HFFc6 (cell line): ENCODE results near the gene LEO1. TPM values are rescaled to one million over a fixed set of nuclear protein-coding genes. Genes with fewer than 3 reads are reported as not detected.
A peak's percentile ranks its signal among the peaks of the same experiment; 100 is the strongest.

ENCODE experiments used
- DNase-seq: peaks from one replicate; pipeline ENCODE4 v3.0.0-alpha.2; 2018
- H3K27ac Mint-ChIP-seq: 2 replicates; pipeline ENCODE4 v1.8.0; 2020; ENCODE audit warnings: mild to moderate bottlenecking, mixed read lengths
- H3K27me3 Mint-ChIP-seq: 2 replicates; pipeline ENCODE4 v1.8.0; 2021; ENCODE audit warnings: mild to moderate bottlenecking, moderate library complexity, mixed read lengths; ENCODE audit not compliant: insufficient read depth
- H3K36me3 Mint-ChIP-seq: 2 replicates; pipeline ENCODE4 v1.8.0; 2021; ENCODE audit warnings: low read depth, mixed read lengths
- H3K4me1 Mint-ChIP-seq: 2 replicates; pipeline ENCODE4 v1.8.0; 2020; ENCODE audit warnings: low read depth, mixed read lengths
- H3K4me3 Mint-ChIP-seq: 2 replicates; pipeline ENCODE4 v1.8.0; 2020; ENCODE audit warnings: mild to moderate bottlenecking, moderate library complexity, mixed read lengths
- H3K9me3 Mint-ChIP-seq: 2 replicates; pipeline ENCODE4 v1.8.0; 2020; ENCODE audit warnings: mild to moderate bottlenecking, mixed read lengths
- CTCF ChIP-seq: fragments of 200-600 bp; sonication (generic); IDR thresholded peaks from 2 replicates; pipeline ENCODE4 v1.5.0; 2021; ENCODE audit warnings: antibody characterized with exemption, mild to moderate bottlenecking
- total RNA-seq, 6 experiments: library from RNA; stranded (reverse); fragmentation: NEBNext Ultra II Directional; extraction: Animal tissue kit (Norgen Biotek cat#: 25700); gene quantifications; 2 replicates in 1 of 6; 3 replicates in 5 of 6; pipeline ENCODE4 v1.2.3, GENCODE V29; 2021

LEO1 gene
- total RNA-seq, 6 experiments from 2014 or later, result 22.2 to 30.9 (median 27.5) TPM

DNA sequence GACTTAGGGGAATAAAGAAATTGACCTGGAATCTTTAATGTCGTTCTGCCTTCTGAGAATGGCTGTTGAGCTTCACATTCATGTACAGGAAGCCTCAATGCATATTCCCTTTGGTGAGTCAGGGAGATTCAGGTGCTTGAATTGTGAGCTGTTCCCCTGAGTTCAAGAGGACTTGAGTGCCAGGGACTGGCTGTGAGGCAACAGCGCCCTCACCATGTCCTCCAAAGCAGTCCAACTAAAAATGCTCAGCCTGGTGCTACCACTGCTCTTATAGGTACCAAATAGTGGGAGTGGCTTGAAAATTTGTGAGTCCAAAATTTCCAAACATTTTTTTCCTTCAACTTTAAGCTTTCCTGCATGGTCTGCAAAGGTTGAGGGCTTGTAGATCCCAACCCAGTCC is 54.1 kb downstream of the LEO1 start:
- H3K27me3 Mint-ChIP-seq, result no peaks in the 10 kb centered on the region; the same call in 1 of the 2 replicates
- no peaks in the 10 kb centered on the region for H3K4me1 Mint-ChIP-seq
- peak; percentile 64 for TF ChIP-seq CTCF
- no peak for DNase-seq
- no peak overlapping the region for H3K4me3 Mint-ChIP-seq
- peaks cover 6% of the 10 kb centered on the region for H3K36me3 Mint-ChIP-seq
- H3K27ac Mint-ChIP-seq, result no peak overlapping the region
- H3K9me3 Mint-ChIP-seq, result no peaks in the 10 kb centered on the region

GRCh38 chr15:51912528-51912927 is 59.0 kb downstream of the LEO1 start:
- H3K36me3 Mint-ChIP-seq, result peaks cover 8% of the 10 kb centered on the region

DNA sequence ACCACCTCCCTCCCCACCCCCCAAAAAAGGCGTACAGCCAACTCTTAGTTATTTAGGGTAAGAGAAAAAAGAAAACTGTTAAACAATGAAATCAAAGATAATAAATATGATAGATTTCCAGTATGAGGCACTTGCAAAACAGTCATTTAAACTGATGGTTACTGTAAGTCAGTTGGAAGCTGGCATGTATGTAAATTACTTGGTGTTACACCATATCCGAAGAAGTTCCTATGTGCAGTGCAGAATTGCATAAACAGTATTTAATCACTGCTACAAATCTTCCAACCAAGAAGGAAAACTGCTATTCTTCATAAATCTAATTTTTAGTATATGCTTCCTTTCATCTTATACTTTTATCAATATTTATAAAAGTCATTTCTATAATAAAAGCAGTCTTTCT is 62.0 kb downstream of the LEO1 start:
- Mint-ChIP-seq H3K4me1 (peaks cover 38% of the 10 kb centered on the region), H3K9me3 (no peaks in the 10 kb centered on the region), H3K36me3 (peaks cover 19% of the 10 kb centered on the region), H3K4me3 (no peak overlapping the region), H3K27ac (no peak overlapping the region), H3K27me3 (peaks cover 3% of the 10 kb centered on the region; the same call in 1 of the 2 replicates)
- no peak for TF ChIP-seq CTCF
- no peak for DNase-seq

More at GRCh38 chr15:51912528-51912927, 59.0 kb downstream of the LEO1 start:
- no peak overlapping the region for H3K4me3 Mint-ChIP-seq
- no peaks in the 10 kb centered on the region for H3K9me3 Mint-ChIP-seq
- peaks cover 12% of the 10 kb centered on the region for H3K4me1 Mint-ChIP-seq
- H3K27me3 Mint-ChIP-seq, result no peaks in the 10 kb centered on the region
- H3K27ac Mint-ChIP-seq, result no peak overlapping the region
- no peak for DNase-seq
- no peak for TF ChIP-seq CTCF

GRCh38 chr15:51908316-51908715 is 63.3 kb downstream of the LEO1 start:
- Mint-ChIP-seq H3K4me1 (peaks cover 49% of the 10 kb centered on the region), H3K27ac (no peak overlapping the region), H3K36me3 (peaks cover 19% of the 10 kb centered on the region), H3K4me3 (no peak overlapping the region), H3K27me3 (peaks cover 3% of the 10 kb centered on the region; the same call in 1 of the 2 replicates), H3K9me3 (no peaks in the 10 kb centered on the region)
- DNase-seq, result peak; percentile 35
- no peak for TF ChIP-seq CTCF

DNA sequence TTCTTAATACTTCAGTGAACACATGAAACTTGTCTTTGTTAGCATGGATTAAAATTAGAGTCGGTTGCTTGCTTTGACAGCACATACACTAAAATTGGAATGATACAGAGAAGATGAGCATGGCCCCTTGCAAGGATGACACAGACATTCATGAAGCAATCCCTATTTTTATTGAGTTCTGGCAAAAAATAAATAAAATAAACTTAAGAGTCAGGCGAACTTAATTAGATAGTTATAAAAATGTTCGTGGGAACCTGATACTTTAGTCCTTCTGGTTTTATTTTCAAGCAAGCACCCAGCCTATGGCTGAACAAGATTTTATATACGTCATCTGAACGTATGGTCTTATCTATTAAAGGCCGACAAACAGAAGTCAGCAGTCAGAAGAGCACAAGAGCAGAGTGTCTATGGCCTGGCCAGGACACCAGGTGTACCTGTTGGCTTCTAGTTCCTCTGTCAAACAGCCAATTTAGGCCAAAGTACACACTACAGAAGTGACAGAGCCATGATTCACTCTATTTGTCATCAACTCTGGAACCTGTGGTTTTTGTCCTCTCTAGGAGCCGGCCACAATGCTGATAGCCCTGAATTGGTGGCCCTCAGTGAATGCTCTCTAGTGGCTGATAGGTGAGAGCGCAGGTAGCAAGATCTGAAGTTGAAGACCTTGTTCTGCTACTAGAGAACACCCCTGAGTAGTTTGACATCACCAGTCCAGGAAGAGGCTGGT is 64.3 kb downstream of the LEO1 start:
- no peaks in the 10 kb centered on the region for H3K9me3 Mint-ChIP-seq
- peaks cover 23% of the 10 kb centered on the region for H3K36me3 Mint-ChIP-seq
- peaks cover 49% of the 10 kb centered on the region for H3K4me1 Mint-ChIP-seq
- peaks cover 3% of the 10 kb centered on the region; the same call in 1 of the 2 replicates for H3K27me3 Mint-ChIP-seq
- peak; percentile 56 for TF ChIP-seq CTCF
- no peak overlapping the region for H3K4me3 Mint-ChIP-seq
- peak overlapping the region; percentile 64 for H3K27ac Mint-ChIP-seq
- peak; percentile 67 for DNase-seq
